DND-41 (cell line): ENCODE data around the gene COG7.

Experiments
- EZH2 ChIP-seq: IDR thresholded peaks from 3 replicates; pipeline ENCODE4 v1.6.1; 2012; ENCODE audit warnings: borderline replicate concordance, low read depth, mild to moderate bottlenecking, moderate library complexity, low read length, inconsistent platforms; ENCODE audit not compliant: severe bottlenecking
- TF ChIP-seq, protein P1 (sequence below): IDR thresholded peaks from 2 replicates; pipeline ENCODE4 v1.5.1; 2012; ENCODE audit warnings: borderline replicate concordance, low read length, moderate library complexity, mild to moderate bottlenecking; ENCODE audit not compliant: poor library complexity, severe bottlenecking; ENCODE audit errors: extremely low read depth

DNA sequence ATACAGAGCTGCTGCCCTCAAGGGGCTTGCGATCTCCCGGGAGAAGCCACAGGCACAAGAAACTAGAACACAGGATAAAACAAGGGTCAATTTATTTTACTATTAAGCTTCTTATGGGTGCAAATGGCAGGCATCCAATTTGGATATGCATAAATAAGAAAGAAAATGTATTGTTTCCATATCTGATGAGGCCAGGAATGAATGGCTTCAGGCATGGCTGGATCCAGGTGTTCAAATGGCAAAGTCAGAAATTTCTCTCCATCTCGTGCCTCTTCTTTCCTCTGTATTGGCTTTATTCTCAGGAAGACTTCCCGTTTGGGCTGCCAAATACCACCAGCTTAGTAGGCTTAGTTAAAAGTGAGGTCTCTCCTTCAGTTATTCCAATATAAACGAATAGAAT lies 107.8 kb downstream of the COG7 start:
- TF ChIP-seq, protein P1, sequence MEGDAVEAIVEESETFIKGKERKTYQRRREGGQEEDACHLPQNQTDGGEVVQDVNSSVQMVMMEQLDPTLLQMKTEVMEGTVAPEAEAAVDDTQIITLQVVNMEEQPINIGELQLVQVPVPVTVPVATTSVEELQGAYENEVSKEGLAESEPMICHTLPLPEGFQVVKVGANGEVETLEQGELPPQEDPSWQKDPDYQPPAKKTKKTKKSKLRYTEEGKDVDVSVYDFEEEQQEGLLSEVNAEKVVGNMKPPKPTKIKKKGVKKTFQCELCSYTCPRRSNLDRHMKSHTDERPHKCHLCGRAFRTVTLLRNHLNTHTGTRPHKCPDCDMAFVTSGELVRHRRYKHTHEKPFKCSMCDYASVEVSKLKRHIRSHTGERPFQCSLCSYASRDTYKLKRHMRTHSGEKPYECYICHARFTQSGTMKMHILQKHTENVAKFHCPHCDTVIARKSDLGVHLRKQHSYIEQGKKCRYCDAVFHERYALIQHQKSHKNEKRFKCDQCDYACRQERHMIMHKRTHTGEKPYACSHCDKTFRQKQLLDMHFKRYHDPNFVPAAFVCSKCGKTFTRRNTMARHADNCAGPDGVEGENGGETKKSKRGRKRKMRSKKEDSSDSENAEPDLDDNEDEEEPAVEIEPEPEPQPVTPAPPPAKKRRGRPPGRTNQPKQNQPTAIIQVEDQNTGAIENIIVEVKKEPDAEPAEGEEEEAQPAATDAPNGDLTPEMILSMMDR = no peak
- no peak for TF ChIP-seq EZH2
